Amygdala (tissue), 56 donors: Measurements from ENCODE around the gene TIRAP.

Experiments used
- DNase-seq, 56 donors: peaks; one replicate each; lab custom pipeline; 2025; lab: John Stamatoyannopoulos, UW

The TIRAP gene

GRCh38 chr11:126339073-126339862 lies 56.4 kb downstream of the TIRAP start:
- no peak for DNase-seq

DNA sequence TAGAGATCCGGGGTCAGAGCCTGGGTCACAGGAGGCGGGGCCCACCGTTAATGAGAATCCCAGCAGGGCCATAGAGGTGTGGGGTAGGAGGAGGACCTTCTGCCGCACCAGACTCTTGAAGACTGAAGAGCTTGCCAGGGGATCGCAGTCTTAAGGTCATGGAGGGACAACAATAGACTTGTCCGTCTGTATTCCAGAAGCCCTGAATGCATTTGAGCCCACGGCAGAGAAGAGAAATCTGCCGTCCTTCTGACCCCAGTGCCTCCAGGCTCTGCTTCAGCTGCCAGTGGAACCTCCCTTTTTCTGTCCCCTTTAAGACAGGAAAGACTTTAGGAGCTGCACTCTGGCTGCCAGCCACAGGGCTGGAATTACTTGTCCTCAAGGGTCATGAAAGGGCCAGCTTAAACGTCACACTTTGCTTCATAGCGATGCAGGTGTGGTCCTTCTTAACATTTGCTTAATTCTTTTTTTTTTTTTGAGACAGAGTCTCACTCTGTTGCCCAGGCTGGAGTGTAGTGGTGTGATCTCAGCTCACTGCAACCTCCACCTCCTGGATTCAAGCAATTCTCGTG lies 57.1 kb downstream of the TIRAP start:
- no peak for DNase-seq

DNA sequence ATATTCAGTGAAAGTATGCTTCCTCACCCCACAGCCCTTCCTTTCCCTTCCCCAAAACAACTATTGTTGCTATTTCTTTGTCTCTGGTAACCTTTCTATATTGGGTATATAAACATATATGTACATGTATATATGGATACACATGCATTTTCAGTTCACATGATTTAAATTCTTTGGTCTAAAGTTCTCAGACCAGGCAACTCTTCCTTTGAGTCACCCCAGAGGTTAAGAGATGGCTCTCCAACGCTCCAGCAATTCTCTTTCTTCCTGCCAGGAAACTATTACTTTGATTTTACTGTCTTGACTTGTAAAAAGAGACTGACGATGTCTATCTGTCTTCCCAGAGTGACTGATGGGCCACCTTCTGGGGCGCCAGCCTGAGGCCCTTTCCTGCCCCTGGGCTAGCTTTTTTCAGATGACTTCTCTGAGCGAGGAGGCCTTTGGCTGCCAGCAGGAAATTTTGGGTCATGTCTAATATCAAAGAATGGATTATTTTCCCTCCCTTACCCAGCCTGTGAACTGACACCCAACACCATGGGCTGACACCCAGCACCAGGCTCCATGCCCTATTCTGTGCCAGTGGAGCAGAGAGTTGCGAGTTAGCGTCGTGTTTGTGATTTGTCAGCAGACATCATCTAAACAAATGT lies 58.2 kb downstream of the TIRAP start:
- DNase-seq, result no peak

DNA sequence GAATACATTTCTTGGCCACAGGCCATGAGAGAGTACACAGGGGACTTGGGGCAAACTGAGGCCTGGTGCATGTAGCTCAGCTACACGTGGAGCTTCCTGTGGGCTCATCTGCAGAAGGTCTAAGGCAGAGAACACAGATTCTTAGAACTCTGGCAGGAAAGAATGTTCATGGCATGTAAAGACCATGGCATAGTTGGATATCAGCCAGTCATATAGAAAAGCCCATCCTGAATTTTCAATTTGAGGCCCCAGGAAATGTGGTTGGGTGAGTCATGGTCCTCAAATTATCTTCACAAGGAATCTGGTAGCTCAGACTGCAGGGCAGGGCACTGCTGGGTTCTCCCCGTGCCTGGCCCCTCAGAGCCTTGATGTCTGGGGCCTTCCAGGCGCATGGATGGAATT lies 58.9 kb downstream of the TIRAP start:
- DNase-seq, result no peak

- DNase-seq, result no peak
Measured at GRCh38 chr11:126343051-126343450, 60.2 kb downstream of the TIRAP start.
